Esophagus muscularis mucosa (tissue), 4 donors: ENCODE measurements around the gene LACC1. TPM values are rescaled to one million over a fixed set of nuclear protein-coding genes. Genes with fewer than 3 reads are reported as not detected.

ENCODE experiments used
- DNase-seq: peaks from one replicate; pipeline ENCODE4 v3.0.0-alpha.2; 2017; ENCODE audit errors: extremely low spot score
- H3K27ac ChIP-seq, 4 donors: fragments of 200-600 bp; sonication (generic); replicated peaks in 1 of 4; 1 replicate in 3 of 4; 2 replicates in 1 of 4; pipeline ENCODE4 v1.5.1; 2016 to 2019; ENCODE audit warnings: mild to moderate bottlenecking in 1 of 4
- H3K27me3 ChIP-seq, 4 donors: fragments of 200-600 bp; sonication (generic); one replicate each; pipeline versions ENCODE4 v1.5.1 to v1.6.0; 2016 to 2019
- H3K36me3 ChIP-seq, 4 donors: fragments of 200-600 bp; sonication (generic); one replicate each; pipeline ENCODE4 v1.5.1; 2016 to 2019
- H3K4me1 ChIP-seq, 4 donors: fragments of 200-600 bp; sonication (generic); one replicate each; pipeline ENCODE4 v1.5.1; 2016 to 2019
- H3K4me3 ChIP-seq, 4 donors: fragments of 200-600 bp; sonication (generic); 1 replicate in 2 of 4; 2 replicates in 2 of 4; pipeline ENCODE4 v1.5.1; 2016 to 2019; ENCODE audit warnings: mild to moderate bottlenecking in 4 of 4, moderate library complexity in 1 of 4
- H3K9me3 ChIP-seq, 4 donors: fragments of 200-600 bp; sonication (generic); 1 replicate in 3 of 4; 2 replicates in 1 of 4; pipeline ENCODE4 v1.5.1; 2016 to 2019
- EP300 ChIP-seq: sonication (generic); formaldehyde crosslinking; IDR thresholded peaks from one replicate; pipeline ENCODE4 v1.6.1; 2017; ENCODE audit warnings: antibody characterized with exemption
- POLR2A ChIP-seq: fragments of 450-650 bp; IDR thresholded peaks from one replicate; pipeline ENCODE4 v1.6.1; 2017; ENCODE audit warnings: antibody characterized with exemption, moderate library complexity, mild to moderate bottlenecking, low read depth
- POLR2AphosphoS5 ChIP-seq, 2 donors: sonication (generic); formaldehyde crosslinking; IDR thresholded peaks; one replicate each; pipeline ENCODE4 v1.6.1; 2017; ENCODE audit warnings: antibody characterized with exemption in 2 of 2
- WGBS: methylation state at CpG from one replicate; pipeline ENCODE4 v1.1.5; 2018; 5-methylcytosine and 5-hydroxymethylcytosine counted together
- intact Hi-C: fragments of 100-400 bp; cut with DNase I; formaldehyde crosslinking; loops from one replicate; pipeline ENCODE4 v1.15.1; 2023
- total RNA-seq, 4 donors: library from RNA; depleted of rRNA; stranded (reverse); fragments of >200 nt; gene quantifications; one replicate each; pipeline versions ENCODE4 v1.1.0 to v1.2.1, GENCODE V29; 2016
- TF ChIP-seq, protein P1 (sequence below), 3 experiments: fragments of 200-600 bp in 2 of 3; fragments of 450-650 bp in 1 of 3; sonication (generic) in 2 of 3; IDR thresholded peaks; one replicate each; pipeline ENCODE4 v1.5.1; 2017 to 2019; ENCODE audit warnings: antibody characterized with exemption in 3 of 3, mild to moderate bottlenecking in 2 of 3, moderate library complexity in 1 of 3

LACC1 gene
- total RNA-seq, 4 donors from 2014 or later: 9.0 to 13.3 (median 11.3) TPM

- intact Hi-C loops: no loop called here
- no peak for TF ChIP-seq POLR2A
- no peak for TF ChIP-seq EP300
- TF ChIP-seq POLR2AphosphoS5 (IDR thresholded peaks at IDR 0.05): no peak
- TF ChIP-seq, protein P1, sequence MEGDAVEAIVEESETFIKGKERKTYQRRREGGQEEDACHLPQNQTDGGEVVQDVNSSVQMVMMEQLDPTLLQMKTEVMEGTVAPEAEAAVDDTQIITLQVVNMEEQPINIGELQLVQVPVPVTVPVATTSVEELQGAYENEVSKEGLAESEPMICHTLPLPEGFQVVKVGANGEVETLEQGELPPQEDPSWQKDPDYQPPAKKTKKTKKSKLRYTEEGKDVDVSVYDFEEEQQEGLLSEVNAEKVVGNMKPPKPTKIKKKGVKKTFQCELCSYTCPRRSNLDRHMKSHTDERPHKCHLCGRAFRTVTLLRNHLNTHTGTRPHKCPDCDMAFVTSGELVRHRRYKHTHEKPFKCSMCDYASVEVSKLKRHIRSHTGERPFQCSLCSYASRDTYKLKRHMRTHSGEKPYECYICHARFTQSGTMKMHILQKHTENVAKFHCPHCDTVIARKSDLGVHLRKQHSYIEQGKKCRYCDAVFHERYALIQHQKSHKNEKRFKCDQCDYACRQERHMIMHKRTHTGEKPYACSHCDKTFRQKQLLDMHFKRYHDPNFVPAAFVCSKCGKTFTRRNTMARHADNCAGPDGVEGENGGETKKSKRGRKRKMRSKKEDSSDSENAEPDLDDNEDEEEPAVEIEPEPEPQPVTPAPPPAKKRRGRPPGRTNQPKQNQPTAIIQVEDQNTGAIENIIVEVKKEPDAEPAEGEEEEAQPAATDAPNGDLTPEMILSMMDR (IDR thresholded peaks at IDR 0.05): no peak
- peaks cover 11 to 30% (median 19%) of the 10 kb centered on the region in 4 donors for H3K4me1 ChIP-seq
- no peak for DNase-seq
- H3K27me3 ChIP-seq: no peaks in the 10 kb centered on the region
- H3K4me3 ChIP-seq: no peak overlapping the region
- no peaks in the 10 kb centered on the region for H3K9me3 ChIP-seq
- no peaks in the 10 kb centered on the region for H3K36me3 ChIP-seq
- no peak overlapping the region for H3K27ac ChIP-seq
Observed at GRCh38 chr13:43910856-43911255, 31.2 kb downstream of the LACC1 start.

GRCh38 chr13:43911278-43911677 lies 31.6 kb downstream of the LACC1 start:
- no peak for DNase-seq
- peaks cover 10 to 26% (median 18%) of the 10 kb centered on the region in 4 donors for H3K4me1 ChIP-seq
- H3K27ac ChIP-seq: no peak overlapping the region
- H3K9me3 ChIP-seq: no peaks in the 10 kb centered on the region
- intact Hi-C loops: no loop called here
- no peak for TF ChIP-seq POLR2AphosphoS5 (IDR thresholded peaks at IDR 0.05)
- TF ChIP-seq, protein P1 (IDR thresholded peaks at IDR 0.05): no peak
- no peak for TF ChIP-seq EP300
- TF ChIP-seq POLR2A: no peak
- 75% methylated on average over 2 of the region's 2 CpGs for WGBS
- no peak overlapping the region for H3K4me3 ChIP-seq
- no peaks in the 10 kb centered on the region for H3K36me3 ChIP-seq
- no peaks in the 10 kb centered on the region for H3K27me3 ChIP-seq

DNA sequence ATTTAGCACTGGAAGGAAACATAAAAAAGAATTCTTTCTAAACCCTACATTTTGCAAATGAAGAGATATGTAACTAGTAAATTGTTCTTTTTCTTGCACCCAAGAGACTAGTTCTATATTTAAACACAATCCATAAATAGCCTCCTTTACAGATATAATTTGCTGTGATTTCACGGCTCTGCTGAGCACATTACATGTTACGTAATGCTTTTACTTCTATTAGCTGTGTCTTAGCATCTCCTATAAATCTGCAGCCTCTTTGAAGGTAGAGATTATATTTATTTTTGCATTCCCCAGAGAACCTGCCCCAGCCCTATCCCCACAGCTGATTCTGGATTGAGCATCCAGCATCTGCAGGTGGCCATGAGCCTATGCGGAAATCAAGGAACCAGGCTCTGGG lies 32.2 kb downstream of the LACC1 start:
- no peaks in the 10 kb centered on the region for H3K36me3 ChIP-seq
- no peak for TF ChIP-seq POLR2A
- TF ChIP-seq POLR2AphosphoS5 (IDR thresholded peaks at IDR 0.05): no peak
- TF ChIP-seq, protein P1 (IDR thresholded peaks at IDR 0.05): no peak
- TF ChIP-seq EP300: no peak
- intact Hi-C loops: no loop called here
- H3K4me3 ChIP-seq: no peak overlapping the region
- H3K9me3 ChIP-seq: no peaks in the 10 kb centered on the region
- no peak overlapping the region for H3K27ac ChIP-seq
- H3K27me3 ChIP-seq: no peaks in the 10 kb centered on the region
- DNase-seq: no peak
- peaks cover 10 to 25% (median 18%) of the 10 kb centered on the region in 4 donors for H3K4me1 ChIP-seq
- WGBS: 70% methylated on average over 2 of the region's 3 CpGs

DNA sequence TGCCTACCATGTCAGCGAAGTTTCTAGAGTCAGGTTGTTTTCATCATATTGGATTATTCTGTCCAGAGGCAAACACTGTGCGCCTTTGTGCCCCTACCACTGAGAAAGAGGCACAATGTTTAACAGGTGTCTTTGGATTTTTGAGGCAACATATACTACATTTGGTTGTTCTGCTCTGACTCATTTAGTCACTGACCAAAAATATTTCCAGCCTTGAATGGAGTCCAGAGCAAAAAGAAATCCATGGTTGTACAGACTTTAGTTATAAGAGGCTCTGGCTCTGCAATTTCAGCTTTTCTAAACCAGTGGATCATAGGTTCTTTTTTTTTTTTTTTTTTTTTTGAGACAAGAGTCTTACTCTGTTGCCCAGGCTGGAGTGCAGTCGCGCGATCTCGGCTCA lies 35.7 kb downstream of the LACC1 start:
- Histone ChIP-seq H3K4me3 (no peak overlapping the region), H3K36me3 (no peaks in the 10 kb centered on the region), H3K4me1 (peaks cover 4 to 20% (median 9%) of the 10 kb centered on the region in 4 donors), H3K27ac (no peak overlapping the region), H3K27me3 (no peaks in the 10 kb centered on the region), H3K9me3 (no peaks in the 10 kb centered on the region)
- DNase-seq: no peak
- intact Hi-C loops: no loop called here
- 85% methylated on average over 6 of the region's 6 CpGs for WGBS
- TF ChIP-seq POLR2AphosphoS5 (IDR thresholded peaks at IDR 0.05) (no peak), EP300 (no peak), POLR2A (no peak)
- TF ChIP-seq, protein P1 (IDR thresholded peaks at IDR 0.05): no peak

- Histone ChIP-seq H3K27ac (no peak overlapping the region), H3K36me3 (no peaks in the 10 kb centered on the region), H3K9me3 (no peaks in the 10 kb centered on the region), H3K4me3 (no peak overlapping the region), H3K4me1 (peaks cover 4 to 15% (median 5%) of the 10 kb centered on the region in 4 donors), H3K27me3 (no peaks in the 10 kb centered on the region)
- no peak for TF ChIP-seq POLR2AphosphoS5 (IDR thresholded peaks at IDR 0.05)
- TF ChIP-seq POLR2A: no peak
- TF ChIP-seq, protein P1 (IDR thresholded peaks at IDR 0.05): no peak
- no peak for TF ChIP-seq EP300
- DNase-seq: no peak
- WGBS: 59% methylated on average over 2 of the region's 2 CpGs
- intact Hi-C loops: no loop called here
Observed at GRCh38 chr13:43916828-43917227, 37.1 kb downstream of the LACC1 start.
